ENCODE data around the gene CNTN1. TPM values are rescaled to one million over a fixed set of nuclear protein-coding genes. Genes with fewer than 3 reads are reported as not detected.
"Not testable (repeated sequence)": the region's sequence is repeated elsewhere in the genome, so short reads cannot be mapped to it uniquely, and the experiment has no call there.

CNTN1 gene
- total RNA-seq, 1 experiment from 2014 or later: 4.6 TPM

DNA sequence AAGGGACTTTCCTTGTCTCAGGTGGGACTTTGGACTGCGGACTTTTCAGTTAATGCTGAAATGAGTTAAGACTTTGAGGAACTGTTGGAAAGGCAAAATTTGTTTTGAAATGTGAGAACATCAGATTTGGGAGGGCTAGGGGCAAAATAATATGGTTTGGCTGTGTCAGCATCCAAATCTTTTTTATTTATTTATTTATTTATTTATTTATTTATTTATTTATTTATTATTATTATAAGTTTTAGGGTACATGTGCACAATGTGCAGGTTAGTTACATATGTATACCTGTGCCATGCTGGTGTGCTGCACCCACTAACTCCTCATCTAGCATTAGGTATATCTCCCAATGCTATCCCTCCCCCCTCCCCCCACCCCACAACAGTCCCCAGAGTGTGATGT, 389.0 kb downstream of the CNTN1 start:
- H3K27ac ChIP-seq; H3K36me3 ChIP-seq; DNase-seq (ENCODE audit: low read depth in 1 of 2, low spot score in 2 of 2); H3K9me3 ChIP-seq (replicated peaks); H3K4me3 ChIP-seq; H3K4me1 ChIP-seq (replicated peaks); H3K27me3 ChIP-seq (replicated peaks): not testable (repeated sequence)

DNA sequence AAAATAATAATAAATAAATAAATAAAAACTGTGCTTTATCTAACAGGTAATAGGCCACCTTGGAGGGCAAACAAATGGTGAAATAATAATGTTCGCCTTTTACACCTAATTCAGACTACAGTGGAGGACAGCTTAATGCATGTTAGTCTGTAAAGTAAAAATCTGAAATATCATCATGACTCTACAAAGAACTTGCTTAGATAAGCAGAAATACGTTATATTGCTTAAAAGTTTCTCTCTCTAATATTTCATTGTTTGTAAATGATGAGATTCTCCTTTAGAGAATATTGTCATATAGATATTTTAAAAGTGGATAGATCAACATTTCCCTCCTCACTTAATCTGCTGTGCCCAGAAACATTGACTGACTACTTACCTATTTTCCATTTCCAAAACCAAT, 397.2 kb downstream of the CNTN1 start:
- no peak for DNase-seq (ENCODE audit: low read depth in 1 of 2, low spot score in 2 of 2)
- H3K4me1 ChIP-seq (replicated peaks): no peaks in the 10 kb centered on the region
- H3K9me3 ChIP-seq (replicated peaks): no peaks in the 10 kb centered on the region
- no peak overlapping the region for H3K27ac ChIP-seq
- H3K27me3 ChIP-seq (replicated peaks): no peaks in the 10 kb centered on the region
- H3K4me3 ChIP-seq: no peak overlapping the region
- H3K36me3 ChIP-seq: no peaks in the 10 kb centered on the region

DNA sequence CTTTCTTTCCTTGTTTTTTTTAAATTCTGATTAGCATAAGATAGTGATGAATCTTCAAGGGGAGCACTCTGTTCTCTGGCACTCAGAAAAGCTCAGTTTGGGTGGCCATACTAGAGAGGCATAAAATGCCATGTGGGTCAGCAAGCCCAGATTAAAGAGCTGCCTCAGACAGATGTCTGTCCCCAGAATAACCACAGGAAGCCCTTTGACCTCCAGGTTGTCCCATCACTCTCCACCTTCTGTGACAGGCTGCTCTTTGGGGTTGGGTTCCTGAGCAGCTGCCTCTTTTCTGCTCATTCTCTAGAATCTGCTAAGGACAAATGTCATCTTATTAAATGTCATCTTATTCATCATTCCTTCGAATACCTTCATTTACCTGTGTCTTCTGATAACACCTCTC, 399.9 kb downstream of the CNTN1 start:
- no peaks in the 10 kb centered on the region for H3K36me3 ChIP-seq
- H3K4me1 ChIP-seq (replicated peaks): no peaks in the 10 kb centered on the region
- no peak overlapping the region for H3K4me3 ChIP-seq
- no peak for DNase-seq (ENCODE audit: low read depth in 1 of 2, low spot score in 2 of 2)
- H3K27me3 ChIP-seq (replicated peaks): no peaks in the 10 kb centered on the region
- H3K27ac ChIP-seq: no peak overlapping the region
- no peaks in the 10 kb centered on the region for H3K9me3 ChIP-seq (replicated peaks)

DNA sequence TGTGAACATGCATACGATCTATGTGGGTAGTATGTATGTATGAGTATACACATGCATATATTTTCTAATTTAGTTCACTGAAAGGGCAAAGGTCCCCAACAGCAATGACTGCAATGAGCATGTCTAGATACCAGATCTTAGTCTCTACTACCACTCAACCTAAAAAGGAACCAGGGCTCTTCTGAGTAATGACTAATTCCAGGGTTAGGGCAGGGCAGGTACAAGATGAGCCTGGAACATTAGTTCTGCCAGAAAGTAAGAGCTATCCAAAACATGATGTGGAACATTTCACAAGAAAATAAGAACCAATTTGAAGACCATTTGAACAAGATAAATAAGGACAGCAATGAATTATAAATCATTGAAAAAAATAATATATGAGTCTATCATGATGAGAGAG, 404.6 kb downstream of the CNTN1 start:
- Histone ChIP-seq H3K9me3 (replicated peaks) (no peaks in the 10 kb centered on the region), H3K27me3 (replicated peaks) (no peaks in the 10 kb centered on the region), H3K4me3 (no peak overlapping the region), H3K4me1 (replicated peaks) (no peaks in the 10 kb centered on the region), H3K36me3 (no peaks in the 10 kb centered on the region), H3K27ac (no peak overlapping the region)
- no peak for DNase-seq (ENCODE audit: low read depth in 1 of 2, low spot score in 2 of 2)

DNA sequence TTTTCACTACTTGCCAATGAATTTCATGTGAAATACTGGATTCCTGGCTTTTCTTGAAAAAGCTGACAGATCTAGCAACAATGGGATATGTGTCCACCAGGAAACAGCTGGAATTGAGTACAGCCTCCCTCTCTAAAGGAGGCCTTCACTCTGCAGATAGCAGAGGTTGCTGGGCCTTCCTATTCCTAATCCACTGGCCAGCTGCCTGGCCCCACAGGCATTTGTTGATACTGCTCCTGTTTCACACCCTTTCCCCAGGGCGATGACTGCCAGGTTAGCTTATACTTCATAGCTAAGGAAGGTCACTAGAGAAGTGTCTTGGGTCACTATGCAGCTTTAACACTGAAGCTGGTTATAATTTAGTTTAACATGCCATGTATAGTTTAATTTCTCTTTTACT, 408.3 kb downstream of the CNTN1 start:
- no peak for DNase-seq (ENCODE audit: low read depth in 1 of 2, low spot score in 2 of 2)
- H3K4me1 ChIP-seq (replicated peaks): no peaks in the 10 kb centered on the region

DNA sequence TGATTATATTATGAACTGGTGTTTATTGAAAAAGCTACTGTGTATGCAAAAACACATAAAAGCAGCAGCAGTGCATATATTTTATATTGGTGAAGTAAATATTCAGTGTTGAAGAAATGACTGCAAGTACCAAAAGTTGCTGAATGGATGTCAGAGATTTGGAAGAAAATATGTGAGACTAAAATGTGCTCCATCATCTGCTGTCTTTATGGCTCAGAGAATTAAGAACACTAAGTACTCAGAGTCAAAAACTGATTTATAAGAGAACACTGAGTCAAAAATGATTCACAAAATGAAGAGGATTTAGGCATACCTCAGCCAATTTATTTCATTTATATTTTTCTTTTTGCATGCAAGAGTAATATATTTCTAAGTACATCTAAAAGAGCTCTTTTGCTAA, 409.6 kb downstream of the CNTN1 start:
- Histone ChIP-seq H3K36me3 (no peaks in the 10 kb centered on the region), H3K27me3 (replicated peaks) (no peaks in the 10 kb centered on the region), H3K4me3 (no peak overlapping the region), H3K27ac (no peak overlapping the region), H3K4me1 (replicated peaks) (no peaks in the 10 kb centered on the region), H3K9me3 (replicated peaks) (no peaks in the 10 kb centered on the region)
- no peak for DNase-seq (ENCODE audit: low read depth in 1 of 2, low spot score in 2 of 2)

More for the DNA sequence above, 408.3 kb downstream of the CNTN1 start:
- H3K27me3 ChIP-seq (replicated peaks): no peaks in the 10 kb centered on the region
- H3K27ac ChIP-seq: no peak overlapping the region
- no peak overlapping the region for H3K4me3 ChIP-seq
- H3K36me3 ChIP-seq: no peaks in the 10 kb centered on the region
- H3K9me3 ChIP-seq (replicated peaks): no peaks in the 10 kb centered on the region

DNA sequence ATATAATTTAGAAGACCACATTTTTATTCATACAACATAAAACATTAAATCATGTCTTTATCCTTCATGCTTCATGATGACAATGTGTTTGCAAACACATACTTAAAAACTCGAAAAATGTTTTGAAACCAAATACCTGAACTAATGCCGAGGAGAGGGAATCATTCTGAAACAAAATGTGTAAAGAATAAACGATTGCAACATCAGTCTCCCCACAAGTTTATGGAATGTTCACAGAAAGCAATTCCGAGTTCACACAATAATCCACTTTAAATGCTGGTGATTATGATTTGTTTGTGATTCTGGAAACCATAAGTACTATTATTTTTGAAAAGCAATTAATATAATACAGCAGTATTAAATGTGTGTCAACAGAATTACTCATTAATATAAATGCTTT, 411.4 kb downstream of the CNTN1 start:
- no peaks in the 10 kb centered on the region for H3K36me3 ChIP-seq
- no peak overlapping the region for H3K4me3 ChIP-seq
- H3K4me1 ChIP-seq (replicated peaks): no peaks in the 10 kb centered on the region
- no peaks in the 10 kb centered on the region for H3K9me3 ChIP-seq (replicated peaks)
- H3K27ac ChIP-seq: no peak overlapping the region
- no peaks in the 10 kb centered on the region for H3K27me3 ChIP-seq (replicated peaks)
- DNase-seq (ENCODE audit: low read depth in 1 of 2, low spot score in 2 of 2): no peak

DNA sequence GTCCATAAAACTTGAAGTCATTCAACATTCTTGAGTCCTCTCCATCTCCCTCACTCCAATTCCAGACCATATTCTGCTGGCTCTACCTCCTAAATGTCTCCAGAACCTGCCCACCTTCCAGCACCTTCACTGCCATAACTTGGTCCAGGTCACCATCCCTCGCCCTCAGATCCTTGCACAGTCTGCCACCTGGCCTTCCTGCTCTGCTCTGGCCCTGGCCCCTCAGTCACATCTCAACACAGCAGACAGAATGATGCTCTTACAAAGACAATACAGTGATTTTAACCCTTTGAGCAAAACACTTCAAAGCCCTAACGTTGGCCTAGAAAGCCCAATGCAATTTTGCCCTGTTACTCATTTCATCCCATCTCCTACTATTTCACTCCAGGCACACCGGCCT, 414.1 kb downstream of the CNTN1 start:
- Histone ChIP-seq H3K4me3 (no peak overlapping the region), H3K27ac (no peak overlapping the region), H3K9me3 (replicated peaks) (no peaks in the 10 kb centered on the region), H3K36me3 (no peaks in the 10 kb centered on the region), H3K27me3 (replicated peaks) (no peaks in the 10 kb centered on the region), H3K4me1 (replicated peaks) (no peaks in the 10 kb centered on the region)
- DNase-seq (ENCODE audit: low read depth in 1 of 2, low spot score in 2 of 2): no peak

DNA sequence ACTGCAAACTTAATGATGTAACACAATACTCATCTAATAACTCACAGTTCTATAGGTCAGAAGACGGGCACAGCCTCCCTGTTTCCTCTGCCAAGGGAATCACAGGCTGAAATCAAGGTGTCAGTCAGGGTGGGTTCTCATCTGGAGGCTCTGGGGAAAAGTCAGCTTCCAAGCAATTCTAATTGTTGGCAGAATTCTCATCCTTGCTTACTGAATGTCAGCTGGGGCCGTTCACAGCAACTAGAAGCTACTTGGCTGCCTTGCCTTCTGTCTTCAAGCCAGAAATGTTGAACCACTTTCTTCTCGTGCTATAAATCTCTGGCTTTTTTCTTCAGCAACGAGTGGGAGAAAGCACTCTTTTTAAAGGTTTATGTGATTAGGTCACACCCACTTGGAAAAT, 415.8 kb downstream of the CNTN1 start:
- H3K9me3 ChIP-seq (replicated peaks): no peaks in the 10 kb centered on the region
- no peaks in the 10 kb centered on the region for H3K36me3 ChIP-seq
- no peaks in the 10 kb centered on the region for H3K27me3 ChIP-seq (replicated peaks)
- no peak overlapping the region for H3K4me3 ChIP-seq
- no peak for DNase-seq (ENCODE audit: low read depth in 1 of 2, low spot score in 2 of 2)
- no peak overlapping the region for H3K27ac ChIP-seq
- H3K4me1 ChIP-seq (replicated peaks): no peaks in the 10 kb centered on the region

DNA sequence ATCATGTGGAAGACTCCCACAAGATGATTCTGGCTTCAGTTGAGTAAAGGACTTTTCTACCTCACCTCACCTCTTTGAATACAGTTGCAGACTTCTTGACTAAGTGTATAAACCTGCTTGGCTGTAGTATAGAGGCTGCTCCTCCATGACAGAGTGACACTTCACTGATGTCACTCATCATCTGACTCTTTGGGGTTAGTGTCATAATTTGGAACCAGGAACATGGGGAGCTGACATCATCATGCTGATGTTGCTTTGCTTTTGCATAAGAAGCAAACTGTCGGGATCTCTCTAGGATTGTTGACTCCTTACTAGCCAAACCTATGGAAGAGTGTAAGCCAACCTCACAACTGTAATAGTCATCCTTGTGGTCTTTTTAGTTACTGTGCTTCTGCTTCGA, 420.7 kb downstream of the CNTN1 start:
- DNase-seq (ENCODE audit: low read depth in 1 of 2, low spot score in 2 of 2): no peak
- no peaks in the 10 kb centered on the region for H3K36me3 ChIP-seq

DNA sequence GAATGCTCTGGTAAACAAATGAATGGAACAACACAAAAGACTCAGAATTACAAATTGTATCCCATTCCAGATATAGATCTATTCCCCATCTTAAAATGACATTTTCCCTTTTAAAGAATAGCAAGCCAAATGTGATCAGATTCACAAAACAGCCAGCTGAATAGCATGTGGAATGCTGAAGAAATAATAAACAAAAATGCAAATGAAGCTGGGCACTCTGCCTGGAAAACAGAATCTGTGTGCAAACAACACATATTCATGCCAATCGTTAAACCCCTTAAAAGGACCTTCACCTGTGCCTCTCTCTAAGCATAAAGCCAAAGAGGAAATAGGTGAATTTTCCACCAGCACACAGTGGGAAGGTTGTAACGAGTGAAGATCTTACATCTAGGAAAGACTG, 428.0 kb downstream of the CNTN1 start:
- Histone ChIP-seq H3K36me3 (no peaks in the 10 kb centered on the region), H3K27ac (no peak overlapping the region), H3K4me3 (no peak overlapping the region), H3K9me3 (replicated peaks) (no peaks in the 10 kb centered on the region), H3K4me1 (replicated peaks) (no peaks in the 10 kb centered on the region), H3K27me3 (replicated peaks) (no peaks in the 10 kb centered on the region)
- DNase-seq (ENCODE audit: low read depth in 1 of 2, low spot score in 2 of 2): no peak

More for the DNA sequence above, 420.7 kb downstream of the CNTN1 start:
- Histone ChIP-seq H3K27me3 (replicated peaks) (no peaks in the 10 kb centered on the region), H3K27ac (no peak overlapping the region), H3K4me3 (no peak overlapping the region), H3K4me1 (replicated peaks) (no peaks in the 10 kb centered on the region), H3K9me3 (replicated peaks) (no peaks in the 10 kb centered on the region)

DNA sequence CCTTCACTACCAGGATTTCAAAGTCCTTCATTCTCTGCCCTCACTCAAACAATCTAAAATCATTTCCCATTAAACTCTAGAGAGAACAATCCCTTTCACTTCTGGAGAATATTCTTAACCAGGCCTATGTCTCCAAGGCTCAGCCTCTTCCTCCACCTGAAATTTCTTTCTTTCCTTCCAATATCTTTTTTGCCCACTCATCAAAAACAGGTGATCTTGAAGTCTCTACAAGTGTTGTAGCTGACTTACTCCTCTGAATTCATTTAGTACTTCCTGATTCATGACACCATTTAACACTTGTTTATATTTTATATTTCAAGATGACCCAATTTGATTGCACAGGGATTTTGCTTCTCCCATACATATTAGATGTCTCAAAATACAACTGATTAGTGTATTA, 429.1 kb downstream of the CNTN1 start:
- no peaks in the 10 kb centered on the region for H3K36me3 ChIP-seq
- H3K4me1 ChIP-seq (replicated peaks): no peaks in the 10 kb centered on the region
- no peaks in the 10 kb centered on the region for H3K27me3 ChIP-seq (replicated peaks)
- no peak for DNase-seq (ENCODE audit: low read depth in 1 of 2, low spot score in 2 of 2)
- no peak overlapping the region for H3K27ac ChIP-seq
- no peak overlapping the region for H3K4me3 ChIP-seq
- no peaks in the 10 kb centered on the region for H3K9me3 ChIP-seq (replicated peaks)
